T-helper 9 cell (primary cell): ENCODE results near the gene TRMU.
"Not testable (repeated sequence)": the region's sequence is repeated elsewhere in the genome, so short reads cannot be mapped to it uniquely, and the experiment has no call there.

Source experiments
- DNase-seq: peaks from one replicate; pipeline ENCODE4 v3.0.0-alpha.2; 2020

TRMU gene

GRCh38 chr22:46300491-46300890 lies 35.0 kb upstream of the TRMU start:
- DNase-seq = no peak

GRCh38 chr22:46303347-46303965 lies 32.1 kb upstream of the TRMU start:
- no peak for DNase-seq

GRCh38 chr22:46308283-46308988 lies 27.1 kb upstream of the TRMU start:
- no peak for DNase-seq

GRCh38 chr22:46309526-46310085 lies 25.9 kb upstream of the TRMU start:
- DNase-seq = no peak

GRCh38 chr22:46312056-46312455 lies 23.5 kb upstream of the TRMU start:
- DNase-seq = no peak

GRCh38 chr22:46312848-46313247 lies 22.7 kb upstream of the TRMU start:
- DNase-seq = not testable (repeated sequence)

- DNase-seq = no peak
Measured at GRCh38 chr22:46315976-46316375, 19.5 kb upstream of the TRMU start.

- no peak for DNase-seq
Measured at GRCh38 chr22:46317646-46318045, 17.9 kb upstream of the TRMU start.

GRCh38 chr22:46318576-46318975 lies 16.9 kb upstream of the TRMU start:
- no peak for DNase-seq

GRCh38 chr22:46319319-46319718 lies 16.2 kb upstream of the TRMU start:
- no peak for DNase-seq

GRCh38 chr22:46320166-46320710 lies 15.3 kb upstream of the TRMU start:
- no peak for DNase-seq

GRCh38 chr22:46320716-46321386 lies 14.7 kb upstream of the TRMU start:
- DNase-seq = no peak

GRCh38 chr22:46322711-46323110 lies 12.8 kb upstream of the TRMU start:
- no peak for DNase-seq

GRCh38 chr22:46323162-46323561 lies 12.4 kb upstream of the TRMU start:
- DNase-seq = no peak

GRCh38 chr22:46326066-46326680 lies 9.3 kb upstream of the TRMU start:
- DNase-seq = no peak

GRCh38 chr22:46327691-46328465 lies 7.6 kb upstream of the TRMU start:
- no peak for DNase-seq

- DNase-seq = no peak
Measured at GRCh38 chr22:46328797-46329196, 6.7 kb upstream of the TRMU start.

GRCh38 chr22:46329616-46330015 lies 5.9 kb upstream of the TRMU start:
- no peak for DNase-seq

GRCh38 chr22:46330426-46330825 lies 5.1 kb upstream of the TRMU start:
- DNase-seq = no peak

- DNase-seq = no peak
Measured at GRCh38 chr22:46331496-46331895, 4.0 kb upstream of the TRMU start.

- no peak for DNase-seq
Measured at GRCh38 chr22:46336119-46337078, 885 bp downstream of the TRMU start.
